ENCODE results near the gene TEC. TPM values are rescaled to one million over a fixed set of nuclear protein-coding genes. Genes with fewer than 3 reads are reported as not detected.

TEC gene
- polyA plus RNA-seq, 1 donor (not counting 4 experiments of a cell fraction or from before 2014, with no cell fraction given), result 0.39 TPM

DNA sequence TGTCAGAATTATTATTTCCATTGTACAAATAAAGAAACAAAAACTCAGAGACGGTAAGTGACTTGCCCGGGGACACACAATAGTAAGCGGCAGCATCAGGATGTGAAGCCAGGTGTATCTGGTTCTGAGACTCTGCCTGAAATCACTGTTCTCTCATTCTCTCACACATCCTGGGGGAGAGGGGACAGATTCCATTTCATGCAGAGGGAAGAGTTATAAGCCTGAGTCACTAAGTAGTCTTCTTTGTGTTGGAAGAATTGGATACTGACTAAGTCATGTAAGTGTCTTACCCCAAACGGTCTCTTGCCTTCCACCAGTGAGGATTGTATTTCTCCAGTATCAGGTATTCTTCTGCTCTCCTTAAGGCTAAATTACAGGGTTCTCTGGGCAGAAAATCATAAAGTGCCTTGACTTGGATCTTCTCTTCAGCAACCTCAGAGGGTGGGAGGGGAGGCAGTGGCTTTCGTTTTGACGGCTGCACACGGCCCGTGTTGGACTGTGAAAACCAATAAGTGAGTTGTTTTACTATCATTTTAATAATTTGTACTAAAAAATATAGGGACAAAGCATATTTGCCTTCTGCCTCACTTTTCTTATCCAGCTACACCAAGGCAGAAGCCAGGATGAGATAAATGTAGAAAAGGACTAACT, 157.5 kb downstream of the TEC start:
- H3K9me3 ChIP-seq (ENCODE audit: control insufficient read depth, low read depth, low read length), result no peaks in the 10 kb centered on the region
- H3K79me2 ChIP-seq (ENCODE audit: control insufficient read depth, insufficient read depth, low read length), result no peaks in the 10 kb centered on the region
- H2AFZ ChIP-seq (ENCODE audit: control insufficient read depth, low read length), result no peak overlapping the region
- no peak overlapping the region for H3K9ac ChIP-seq (ENCODE audit: control insufficient read depth, extremely low read depth, insufficient read depth, low read length)
- dilution Hi-C loops (cut with MboI; ENCODE audit: extremely low pct_ligation_motif_present, low sequenced_read_pairs), result no loop called here
- DNase-seq (ENCODE audit: low read depth, low spot score), result no peak
- no peak overlapping the region for H3K27ac ChIP-seq (ENCODE audit: control insufficient read depth, insufficient read depth, low read length)
- H3K9me1 ChIP-seq (ENCODE audit: control insufficient read depth, extremely low read depth, insufficient read depth, low read length), result no peaks in the 10 kb centered on the region
- H3K4me2 ChIP-seq (ENCODE audit: control insufficient read depth, extremely low read depth, insufficient read depth, low read depth, low read length), result no peak overlapping the region
- peak; percentile 70 for FAIRE-seq
- H4K20me1 ChIP-seq (ENCODE audit: control insufficient read depth, extremely low read depth, insufficient read depth, low read length), result no peaks in the 10 kb centered on the region
- H3K36me3 ChIP-seq (ENCODE audit: control insufficient read depth in 2 of 2, extremely low read depth in 1 of 2, insufficient read depth in 2 of 2, low read length in 2 of 2), result no peaks in the 10 kb centered on the region
- TF ChIP-seq, protein P1, sequence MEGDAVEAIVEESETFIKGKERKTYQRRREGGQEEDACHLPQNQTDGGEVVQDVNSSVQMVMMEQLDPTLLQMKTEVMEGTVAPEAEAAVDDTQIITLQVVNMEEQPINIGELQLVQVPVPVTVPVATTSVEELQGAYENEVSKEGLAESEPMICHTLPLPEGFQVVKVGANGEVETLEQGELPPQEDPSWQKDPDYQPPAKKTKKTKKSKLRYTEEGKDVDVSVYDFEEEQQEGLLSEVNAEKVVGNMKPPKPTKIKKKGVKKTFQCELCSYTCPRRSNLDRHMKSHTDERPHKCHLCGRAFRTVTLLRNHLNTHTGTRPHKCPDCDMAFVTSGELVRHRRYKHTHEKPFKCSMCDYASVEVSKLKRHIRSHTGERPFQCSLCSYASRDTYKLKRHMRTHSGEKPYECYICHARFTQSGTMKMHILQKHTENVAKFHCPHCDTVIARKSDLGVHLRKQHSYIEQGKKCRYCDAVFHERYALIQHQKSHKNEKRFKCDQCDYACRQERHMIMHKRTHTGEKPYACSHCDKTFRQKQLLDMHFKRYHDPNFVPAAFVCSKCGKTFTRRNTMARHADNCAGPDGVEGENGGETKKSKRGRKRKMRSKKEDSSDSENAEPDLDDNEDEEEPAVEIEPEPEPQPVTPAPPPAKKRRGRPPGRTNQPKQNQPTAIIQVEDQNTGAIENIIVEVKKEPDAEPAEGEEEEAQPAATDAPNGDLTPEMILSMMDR (optimal IDR thresholded peaks at IDR 0.05 in 1 of 3, IDR thresholded peaks at IDR 0.05 in 1 of 3, conservative IDR thresholded peaks at IDR 0.05 in 1 of 3; ENCODE audit: extremely low read depth in 1 of 3, insufficient read depth in 2 of 3, low read length in 3 of 3), result no peak
- no peak for TF ChIP-seq EZH2 (IDR thresholded peaks at IDR 0.05; ENCODE audit: low read length)
- H3K27me3 ChIP-seq (ENCODE audit: control insufficient read depth, extremely low read depth, insufficient read depth, low read length), result no peaks in the 10 kb centered on the region
- no peak overlapping the region for H3K4me3 ChIP-seq (ENCODE audit: control insufficient read depth in 2 of 3, extremely low read depth in 1 of 3, insufficient read depth in 2 of 3, low read depth in 1 of 3, low read length in 3 of 3)
- peaks cover 8% of the 10 kb centered on the region for H3K4me1 ChIP-seq (ENCODE audit: control insufficient read depth, extremely low read depth, insufficient read depth, low read length)

DNA sequence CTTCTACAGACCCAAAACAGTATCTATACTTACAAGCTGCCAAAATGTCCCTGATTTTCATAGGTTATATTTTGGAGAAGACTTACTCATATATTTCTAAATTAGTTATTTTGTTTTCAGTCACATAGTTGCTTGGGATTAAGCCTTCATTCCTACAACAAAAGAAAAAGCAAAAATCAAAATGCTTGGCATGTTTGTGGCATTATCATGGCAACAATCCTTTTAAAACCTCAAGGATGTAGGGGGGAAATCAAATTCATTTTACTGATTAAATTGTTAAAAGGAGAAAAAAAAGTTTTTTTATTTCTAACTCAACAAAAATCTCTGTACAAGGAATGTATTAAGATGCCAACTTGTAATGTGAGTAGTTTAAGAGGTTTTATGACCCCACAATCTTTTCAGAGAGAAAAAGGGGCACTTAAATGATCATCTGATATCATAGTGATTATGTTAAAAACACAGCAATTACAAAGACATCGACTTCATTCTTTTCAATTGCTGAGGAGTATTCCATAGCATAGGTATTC, 159.1 kb downstream of the TEC start:
- Histone ChIP-seq H2AFZ (ENCODE audit: control insufficient read depth, low read length) (no peak overlapping the region), H3K36me3 (ENCODE audit: control insufficient read depth in 2 of 2, extremely low read depth in 1 of 2, insufficient read depth in 2 of 2, low read length in 2 of 2) (no peaks in the 10 kb centered on the region), H3K27ac (ENCODE audit: control insufficient read depth, insufficient read depth, low read length) (no peak overlapping the region), H3K9me1 (ENCODE audit: control insufficient read depth, extremely low read depth, insufficient read depth, low read length) (no peaks in the 10 kb centered on the region), H3K9me3 (ENCODE audit: control insufficient read depth, low read depth, low read length) (no peaks in the 10 kb centered on the region), H3K9ac (ENCODE audit: control insufficient read depth, extremely low read depth, insufficient read depth, low read length) (no peak overlapping the region), H3K27me3 (ENCODE audit: control insufficient read depth, extremely low read depth, insufficient read depth, low read length) (no peaks in the 10 kb centered on the region), H3K4me3 (ENCODE audit: control insufficient read depth in 2 of 3, extremely low read depth in 1 of 3, insufficient read depth in 2 of 3, low read depth in 1 of 3, low read length in 3 of 3) (no peak overlapping the region), H3K79me2 (ENCODE audit: control insufficient read depth, insufficient read depth, low read length) (no peaks in the 10 kb centered on the region), H4K20me1 (ENCODE audit: control insufficient read depth, extremely low read depth, insufficient read depth, low read length) (no peaks in the 10 kb centered on the region), H3K4me1 (ENCODE audit: control insufficient read depth, extremely low read depth, insufficient read depth, low read length) (peaks cover 8% of the 10 kb centered on the region), H3K4me2 (ENCODE audit: control insufficient read depth, extremely low read depth, insufficient read depth, low read depth, low read length) (no peak overlapping the region)
- no peak for DNase-seq (ENCODE audit: low read depth, low spot score)
- no peak for TF ChIP-seq EZH2 (IDR thresholded peaks at IDR 0.05; ENCODE audit: low read length)
- TF ChIP-seq, protein P1 (optimal IDR thresholded peaks at IDR 0.05 in 1 of 3, IDR thresholded peaks at IDR 0.05 in 1 of 3, conservative IDR thresholded peaks at IDR 0.05 in 1 of 3; ENCODE audit: extremely low read depth in 1 of 3, insufficient read depth in 2 of 3, low read length in 3 of 3), result no peak
- dilution Hi-C loops (cut with MboI; ENCODE audit: extremely low pct_ligation_motif_present, low sequenced_read_pairs), result no loop called here
- FAIRE-seq, result no peak

Measured in keratinocyte (primary cell).